HG03571 (cell line): ENCODE results near the gene NRTN.
"Not testable (repeated sequence)": the region's sequence is repeated elsewhere in the genome, so short reads cannot be mapped to it uniquely, and the experiment has no call there.

Experiments used
- ATAC-seq: cut with Tn5 transposase; IDR thresholded peaks from one replicate; pipeline ENCODE4 v1.9.1; 2021; ENCODE audit not compliant: unreplicated experiment

The NRTN gene, protein sequence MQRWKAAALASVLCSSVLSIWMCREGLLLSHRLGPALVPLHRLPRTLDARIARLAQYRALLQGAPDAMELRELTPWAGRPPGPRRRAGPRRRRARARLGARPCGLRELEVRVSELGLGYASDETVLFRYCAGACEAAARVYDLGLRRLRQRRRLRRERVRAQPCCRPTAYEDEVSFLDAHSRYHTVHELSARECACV

DNA sequence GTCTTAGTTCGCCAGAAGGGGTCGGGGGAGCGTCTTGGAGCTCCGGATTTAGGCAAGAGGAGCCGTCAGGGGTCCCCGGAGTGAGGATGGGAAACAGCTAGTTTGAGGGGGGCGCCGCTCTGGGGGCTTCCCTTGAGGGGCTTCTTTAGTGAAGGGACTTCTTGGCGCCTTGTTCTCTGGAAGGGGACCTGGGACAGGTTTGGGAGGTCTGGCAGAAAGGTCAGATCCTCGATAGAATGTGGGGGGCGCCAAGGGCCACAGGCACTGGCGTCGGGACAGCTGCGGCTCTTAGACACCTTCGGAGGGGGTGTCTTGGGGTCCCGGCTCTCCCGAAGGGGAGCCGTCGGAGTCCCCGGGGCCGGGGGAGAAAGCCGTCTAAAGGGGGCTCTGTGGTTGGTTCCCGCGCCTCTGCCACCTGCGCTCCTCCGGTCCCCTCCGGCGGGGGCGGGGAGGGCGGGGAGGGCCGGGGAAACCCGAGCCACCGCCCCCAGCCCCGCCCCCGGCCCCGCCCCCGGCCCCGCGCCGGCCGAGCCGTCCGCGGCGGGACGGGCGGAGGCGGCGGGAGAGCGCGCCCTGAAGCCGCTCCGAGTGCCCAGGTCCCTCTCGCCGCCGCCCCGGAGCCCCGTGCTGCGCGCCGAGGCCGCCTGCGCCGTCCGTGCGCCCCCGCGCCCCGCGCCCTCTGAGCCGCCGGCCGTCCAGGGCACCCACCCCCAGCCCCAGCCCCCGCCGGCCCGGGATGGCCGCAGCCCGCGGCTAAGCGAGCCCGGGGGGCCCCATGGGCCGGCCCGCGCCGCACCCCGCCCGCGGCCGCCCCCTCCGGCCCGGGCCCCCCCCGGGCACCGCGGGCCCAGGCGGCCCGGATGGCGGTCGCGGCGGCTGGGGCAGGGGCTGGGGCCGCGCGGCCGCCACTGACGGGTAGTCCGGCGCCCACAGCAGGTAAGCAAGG lies at the start of gene NRTN:
Gene NRTN, plus strand, starts transcription at position 552 of the 946 bp plus-strand sequence. CDS start 19,099 bp downstream, outside the sequence.
- ATAC-seq: no peak

DNA sequence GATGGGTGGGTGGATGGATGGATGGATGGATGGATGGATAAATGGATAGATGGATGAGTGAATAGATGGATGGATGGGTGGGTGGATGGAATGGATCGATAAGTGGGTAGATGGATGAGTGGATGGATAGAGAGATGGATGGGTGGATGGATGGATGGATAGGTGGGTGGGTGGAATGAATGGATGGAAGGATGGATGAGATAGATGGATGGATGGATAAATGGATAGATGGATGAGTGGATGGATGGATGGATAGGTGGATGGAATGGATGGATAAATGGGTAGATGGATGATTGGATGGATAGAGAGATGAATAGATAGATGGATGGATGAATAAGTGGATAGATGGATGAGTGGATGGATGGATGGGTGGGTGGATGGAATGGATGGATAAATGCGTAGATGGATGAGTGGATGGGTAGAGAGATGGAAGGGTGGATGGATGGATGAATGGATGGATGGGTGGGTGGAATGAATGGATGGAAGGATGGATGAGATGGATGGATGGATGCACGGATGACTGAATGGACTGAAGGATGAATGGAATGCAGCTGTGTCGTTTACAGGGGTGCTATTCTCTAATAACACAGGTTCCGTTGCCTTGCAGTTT lies 42.2 kb upstream of the NRTN start:
- no peak for ATAC-seq

DNA sequence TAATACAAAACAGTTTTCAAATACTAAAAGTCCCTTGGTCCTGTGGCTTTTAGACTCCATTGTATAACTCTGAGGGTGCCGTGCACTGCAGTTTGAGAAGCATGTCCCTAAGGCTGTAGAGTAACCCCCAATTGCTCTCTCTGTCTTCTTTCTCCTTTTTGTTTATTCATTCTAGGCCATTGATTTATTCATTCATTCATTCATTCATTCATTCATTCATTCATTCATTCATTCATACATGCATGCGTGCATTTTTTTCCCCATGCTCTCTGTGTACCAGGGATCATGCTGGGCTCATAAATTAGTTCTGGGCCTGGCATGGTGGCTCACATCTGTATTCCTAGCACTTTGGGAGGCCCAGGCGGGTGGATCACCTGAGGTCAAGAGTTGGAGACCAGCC lies 39.6 kb upstream of the NRTN start:
- no peak for ATAC-seq

DNA sequence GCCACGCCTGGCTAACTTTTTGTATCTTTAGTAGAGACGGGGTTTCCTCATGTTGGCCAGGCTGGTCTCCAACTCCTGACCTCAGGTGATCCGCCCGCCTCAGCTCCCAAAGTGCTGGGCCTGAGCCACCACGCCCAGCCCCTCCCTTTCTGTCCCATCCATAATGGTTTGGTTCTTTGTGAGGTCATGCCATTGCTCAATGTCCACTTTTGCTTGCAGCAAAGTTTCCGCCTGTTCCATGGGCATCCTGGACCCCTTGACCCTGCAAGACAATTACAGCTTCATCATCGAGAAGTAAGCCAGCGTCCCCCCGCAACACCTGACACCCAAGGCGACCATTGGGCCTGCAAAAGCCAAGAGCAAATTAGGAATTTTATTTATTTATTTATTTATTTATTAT lies 36.9 kb upstream of the NRTN start:
- no peak for ATAC-seq

DNA sequence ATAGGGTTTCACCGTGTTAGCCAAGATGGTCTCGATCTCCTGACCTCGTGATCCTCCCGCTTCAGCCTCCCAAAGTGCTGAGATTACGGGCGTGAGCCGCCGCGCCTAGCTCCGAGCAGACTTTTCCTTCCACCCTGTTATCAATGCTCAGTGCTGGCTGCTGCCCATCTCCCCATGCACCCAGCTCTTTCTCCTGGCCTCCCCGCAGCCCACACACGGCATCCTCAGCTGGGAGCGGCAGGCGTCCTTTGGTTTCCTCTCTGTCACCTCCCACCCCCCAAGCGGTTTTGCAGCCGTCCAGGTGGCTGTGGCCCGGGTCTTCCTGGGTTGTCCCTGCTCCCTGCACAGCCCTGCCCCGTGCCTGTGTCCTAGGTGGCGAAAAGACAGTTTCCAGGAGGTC lies 32.5 kb upstream of the NRTN start:
- ATAC-seq: no peak

DNA sequence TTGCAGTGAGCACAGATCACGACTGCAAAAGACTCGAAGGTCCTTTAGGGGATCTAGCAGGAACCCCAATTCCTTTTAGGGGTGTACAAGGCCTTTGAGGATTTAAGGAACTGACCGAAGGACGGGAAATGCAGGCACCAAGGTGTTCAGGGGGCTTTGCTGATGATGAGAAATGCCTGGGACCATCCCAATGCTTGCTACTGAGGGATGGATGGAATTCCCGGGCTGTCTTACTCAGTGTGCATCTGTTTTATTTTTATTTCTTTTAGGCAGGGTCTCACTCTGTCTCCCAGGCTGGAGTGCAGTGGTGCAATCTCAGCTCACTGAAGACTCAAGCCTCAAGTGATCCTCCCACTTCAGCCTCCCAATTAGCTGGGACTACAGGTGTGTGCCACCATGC lies 31.6 kb upstream of the NRTN start:
- ATAC-seq: no peak

DNA sequence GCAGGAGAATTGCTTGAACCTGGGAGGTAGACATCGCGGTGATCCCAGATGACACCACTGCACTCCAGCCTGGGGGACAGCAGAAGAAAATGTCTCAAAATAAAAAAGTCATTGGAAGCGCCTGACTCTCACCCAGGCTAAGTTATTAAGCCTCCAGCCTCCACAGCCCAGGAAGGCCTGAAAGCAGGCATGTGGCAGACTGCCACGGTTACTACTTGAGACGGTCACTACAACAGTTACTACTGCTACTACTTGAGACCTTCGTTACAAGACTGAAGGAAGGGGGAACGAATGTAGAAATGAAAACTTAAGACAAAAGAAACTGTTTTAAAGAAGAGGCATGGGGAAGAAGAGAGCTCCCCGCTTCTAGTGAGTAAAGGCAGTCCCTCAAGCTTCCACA lies 29.9 kb upstream of the NRTN start:
- ATAC-seq: no peak

DNA sequence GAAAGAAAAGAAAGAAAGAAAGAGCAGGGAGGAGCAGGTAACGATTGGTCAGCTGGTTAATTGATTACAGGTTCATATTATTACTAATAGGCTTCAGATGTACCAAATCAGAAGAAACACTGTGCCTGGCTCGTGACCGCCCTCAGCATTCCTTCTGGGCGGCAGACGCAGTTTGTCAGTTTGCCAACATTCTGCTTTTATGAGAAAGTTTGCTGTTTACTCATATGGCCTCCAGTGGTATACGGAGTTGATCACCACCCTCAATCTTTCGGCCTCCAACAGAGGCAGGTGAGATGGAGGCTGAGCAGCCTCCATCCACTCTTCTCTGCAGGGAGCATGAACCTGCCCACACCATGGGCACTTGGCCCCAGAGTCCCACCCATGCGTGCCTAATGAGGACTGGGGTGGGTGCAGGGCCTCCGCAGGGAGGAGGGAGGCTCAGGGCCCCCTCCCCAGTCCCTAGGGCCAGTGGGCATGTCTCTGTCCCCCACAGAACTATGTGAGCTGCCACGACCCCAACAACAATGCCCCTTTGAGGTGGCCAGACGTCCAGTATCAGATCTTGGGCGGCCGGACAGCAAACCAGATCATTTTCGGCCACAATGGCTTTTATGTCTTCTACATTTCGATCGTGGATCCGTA lies 29.1 kb upstream of the NRTN start:
- ATAC-seq: no peak

DNA sequence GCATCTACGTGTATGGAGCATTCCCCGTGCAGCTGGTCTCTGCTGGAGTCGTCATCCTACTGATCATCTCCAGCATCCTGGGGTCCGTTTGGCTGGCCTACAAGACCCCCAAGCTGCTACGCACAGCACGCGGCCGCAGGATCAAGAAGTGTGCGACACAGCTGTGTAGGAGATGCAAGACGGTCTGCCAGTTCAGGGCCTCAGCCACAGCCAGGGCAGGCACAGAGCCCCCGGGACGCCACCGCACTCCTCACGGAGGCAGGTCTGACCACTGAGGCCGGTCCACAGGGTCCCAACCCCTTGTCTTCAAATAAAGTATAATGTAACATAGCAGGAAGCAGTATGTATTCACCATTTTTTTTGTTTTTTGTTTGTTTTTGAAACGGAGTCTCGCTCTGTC lies 26.5 kb upstream of the NRTN start:
- no peak for ATAC-seq

DNA sequence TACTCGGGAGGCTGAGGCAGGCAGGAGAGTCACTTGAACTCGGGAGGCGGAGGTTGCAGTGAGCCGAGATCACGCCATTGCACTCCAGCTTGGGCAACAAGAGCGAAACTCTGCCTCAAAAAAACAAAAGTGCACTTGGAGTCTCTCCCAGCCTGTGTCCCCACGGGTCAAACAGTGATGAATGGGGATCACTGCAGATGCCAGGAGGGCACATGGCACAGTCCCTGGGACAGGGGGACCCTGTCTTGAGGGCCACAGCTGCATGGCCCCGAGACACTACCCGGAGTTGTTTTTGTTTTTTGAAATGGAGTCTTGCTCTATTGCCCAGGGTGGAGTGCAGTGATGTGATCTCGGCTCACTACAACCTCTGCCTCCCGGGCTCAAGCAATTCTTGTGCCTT lies 24.0 kb upstream of the NRTN start:
- ATAC-seq: not testable (repeated sequence)

DNA sequence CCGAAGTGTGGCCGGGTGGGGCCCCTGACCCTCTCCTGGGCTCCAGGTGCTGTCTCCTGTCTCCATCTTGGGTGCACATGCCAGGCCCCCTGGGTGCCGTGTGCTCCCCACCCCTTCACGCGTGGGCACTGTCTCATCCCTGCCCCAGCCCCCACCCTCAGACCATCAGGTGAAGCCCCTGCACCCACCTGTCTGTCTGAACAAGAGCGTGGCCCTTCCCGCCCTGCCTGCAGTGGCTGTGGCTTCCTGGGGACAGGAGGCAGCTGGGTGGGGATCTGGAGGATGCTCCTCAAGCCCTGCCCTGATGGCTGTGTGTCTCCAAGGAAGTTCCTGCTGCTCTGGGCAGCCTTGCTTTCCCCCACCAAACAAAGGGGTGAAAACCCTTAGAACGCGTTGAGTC lies 22.5 kb upstream of the NRTN start:
- no peak for ATAC-seq

DNA sequence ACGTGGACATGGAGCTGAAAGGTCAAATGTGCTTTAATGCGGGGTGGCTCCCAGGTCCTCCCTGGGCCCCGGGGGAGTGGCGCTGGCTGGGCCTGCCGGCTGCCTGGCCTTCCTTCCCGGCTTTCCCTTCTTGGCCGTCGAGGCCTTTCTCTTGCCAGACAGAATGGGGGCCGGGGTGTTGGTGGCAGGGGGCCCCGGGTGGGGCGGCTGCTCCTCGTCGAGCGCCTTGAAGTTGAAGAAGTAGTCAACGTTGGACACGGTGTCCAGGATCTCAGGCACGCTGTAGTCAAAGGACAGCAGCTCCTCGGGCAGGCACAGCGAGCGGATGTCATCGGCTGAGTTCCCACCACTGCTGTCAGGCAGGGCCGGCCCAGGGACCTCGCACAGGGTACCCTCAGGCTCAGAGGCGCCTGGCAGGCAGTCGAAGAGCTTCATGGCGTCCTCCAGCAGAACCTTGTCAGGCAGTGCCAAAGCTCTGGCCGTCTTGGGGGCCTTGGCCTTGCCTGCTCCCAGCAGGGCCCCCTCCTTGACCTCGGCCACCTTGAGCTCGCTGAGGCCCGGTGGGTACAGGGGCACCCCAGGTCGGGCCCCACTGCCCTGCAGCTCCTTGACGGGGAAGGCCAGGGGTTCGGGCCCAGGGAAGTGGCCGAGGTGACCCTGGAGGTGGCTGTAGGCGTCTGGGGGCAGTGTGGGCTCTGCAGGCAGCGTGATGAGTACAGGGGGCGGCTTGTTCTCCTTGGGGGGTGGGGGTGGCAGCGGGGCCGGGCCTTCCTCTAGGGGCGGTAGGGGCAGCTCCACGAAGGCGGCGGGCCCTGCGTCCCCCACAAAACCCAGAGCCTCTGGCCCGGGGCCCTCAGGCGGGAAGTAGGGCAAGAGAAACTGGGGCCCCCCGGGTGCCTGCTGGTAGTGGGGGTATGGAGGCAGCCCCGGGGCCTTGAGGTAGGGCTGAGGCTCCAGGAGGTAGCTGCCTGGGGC lies 21.6 kb upstream of the NRTN start:
- ATAC-seq: no peak

DNA sequence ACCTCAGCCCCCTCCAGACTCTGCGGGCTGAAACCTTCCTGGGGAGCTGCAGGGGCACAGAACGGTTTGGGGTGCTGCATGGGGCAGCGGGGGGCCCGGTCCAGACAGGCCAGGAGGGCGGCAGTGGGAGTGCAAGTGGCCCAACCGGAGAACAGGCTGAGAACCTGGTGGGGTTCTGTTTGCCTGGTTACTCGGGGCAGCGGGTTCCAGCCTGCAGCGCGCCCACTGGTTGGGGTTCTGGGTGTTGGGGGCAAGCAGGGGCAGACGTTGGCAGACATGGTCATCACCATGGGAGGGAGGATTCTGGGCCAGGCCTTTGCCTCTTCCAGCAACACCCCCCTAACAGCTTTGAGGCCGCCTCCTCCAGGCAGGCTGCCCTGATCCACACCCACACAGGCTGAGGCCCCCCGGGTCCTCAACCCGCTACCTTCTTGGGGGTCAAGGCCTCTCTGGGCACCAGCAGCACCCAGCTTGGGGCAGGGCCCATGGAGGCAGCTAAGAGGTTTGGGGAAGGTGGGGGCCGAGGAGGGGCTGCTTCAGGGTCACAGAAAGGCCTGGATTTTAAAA lies 20.2 kb upstream of the NRTN start, which contains the start of gene PRR22:
Gene PRR22, minus strand, starts transcription at position 166 of the 567 bp plus-strand sequence. Its CDS starts 86 bp downstream, at position 80.
- no peak for ATAC-seq

DNA sequence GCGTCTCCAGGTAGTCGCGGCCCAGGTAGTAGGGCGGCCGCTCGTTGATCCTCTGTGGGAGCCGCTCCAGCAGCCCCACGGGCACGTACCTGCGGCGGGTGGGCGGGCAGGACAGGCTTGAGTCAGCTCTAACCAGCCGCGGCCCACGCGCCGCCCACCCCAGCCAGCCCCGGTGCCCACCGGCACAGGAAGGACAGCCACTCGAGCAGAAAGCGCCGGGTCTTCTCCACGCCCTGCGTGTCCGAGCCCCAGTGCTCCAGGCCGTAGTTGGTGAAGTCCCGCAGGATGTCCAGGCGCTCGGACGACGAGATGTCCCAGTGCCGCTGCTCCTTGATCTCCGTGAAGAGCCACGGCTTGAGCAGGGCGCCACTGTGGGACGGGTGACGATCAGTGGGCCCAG lies 19.4 kb upstream of the NRTN start:
- no peak for ATAC-seq

DNA sequence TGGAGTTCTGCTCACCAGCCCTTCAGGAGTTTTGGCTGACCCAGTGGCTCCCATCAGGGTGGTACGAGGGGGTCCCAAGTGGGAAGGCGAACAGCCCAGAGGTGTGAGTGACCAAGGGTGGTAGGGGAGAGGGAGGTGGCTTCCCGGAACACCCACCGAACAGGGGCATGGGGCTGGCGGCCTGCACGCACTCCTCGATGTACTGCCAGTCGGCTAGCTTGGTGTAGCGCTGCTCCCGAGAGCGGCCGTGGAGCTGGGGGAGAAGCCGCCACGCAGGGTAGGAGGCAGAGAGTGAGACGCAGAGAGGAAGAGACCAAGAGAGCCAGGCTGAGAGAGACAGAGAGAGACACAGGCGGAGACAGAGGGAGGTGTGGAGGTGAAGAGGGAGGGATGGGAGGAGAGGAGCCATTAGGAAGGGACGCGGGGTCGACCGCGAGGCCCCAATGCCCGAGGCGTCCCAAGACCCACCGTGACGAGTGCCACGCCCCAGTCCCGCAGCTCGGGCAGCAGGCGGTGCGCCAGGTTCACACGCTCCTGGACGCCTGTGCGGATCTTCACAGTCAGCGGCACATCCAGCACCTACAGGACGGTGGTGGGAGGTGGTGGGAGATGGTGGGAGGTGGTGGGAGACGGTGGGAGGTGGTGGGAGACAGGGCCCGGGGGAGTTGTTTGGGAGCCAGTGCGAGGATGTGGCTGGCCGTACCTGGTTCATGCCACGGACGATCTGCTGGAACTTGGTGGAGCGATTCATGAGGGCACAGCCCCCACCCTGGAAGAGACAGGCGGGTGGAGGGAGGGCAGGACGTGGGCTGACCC lies 18.1 kb upstream of the NRTN start:
- ATAC-seq: no peak

DNA sequence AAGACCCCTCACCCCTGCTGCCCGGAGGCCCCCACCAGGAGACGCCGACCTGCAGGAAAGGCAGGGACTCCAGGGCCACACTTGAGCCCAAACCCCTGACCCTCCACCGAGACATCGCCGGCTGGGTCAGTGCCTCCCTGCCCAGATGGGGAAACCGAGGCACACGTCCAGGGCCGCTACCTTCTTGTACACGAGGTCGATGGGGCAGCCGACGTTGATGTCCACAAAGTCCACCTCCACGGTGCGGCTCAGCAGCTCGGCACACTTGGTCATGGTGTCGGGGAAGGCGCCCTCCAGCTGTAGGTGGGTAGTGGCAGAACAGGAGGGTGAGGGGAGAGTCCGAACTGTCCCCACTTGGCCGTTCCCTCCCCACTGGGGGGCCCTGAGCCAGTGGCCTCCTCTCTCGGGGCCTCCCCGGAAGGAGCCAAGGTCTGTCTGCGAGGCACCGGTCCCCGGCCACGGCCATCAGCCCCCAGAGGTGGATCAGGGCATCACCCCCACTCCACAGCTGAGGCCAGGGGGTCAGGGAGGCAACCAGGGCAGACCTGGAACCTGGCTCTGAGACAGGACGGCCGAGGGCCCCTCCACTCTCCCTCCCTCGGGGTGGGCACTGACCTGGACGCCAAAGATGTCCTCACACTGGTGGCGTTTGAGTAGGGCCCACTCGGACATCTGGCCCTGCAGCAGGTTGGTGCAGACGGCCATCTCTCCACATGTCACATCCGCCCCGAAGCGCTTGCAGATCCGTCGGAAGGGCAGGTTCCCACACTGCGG lies 17.3 kb upstream of the NRTN start:
- ATAC-seq: no peak

DNA sequence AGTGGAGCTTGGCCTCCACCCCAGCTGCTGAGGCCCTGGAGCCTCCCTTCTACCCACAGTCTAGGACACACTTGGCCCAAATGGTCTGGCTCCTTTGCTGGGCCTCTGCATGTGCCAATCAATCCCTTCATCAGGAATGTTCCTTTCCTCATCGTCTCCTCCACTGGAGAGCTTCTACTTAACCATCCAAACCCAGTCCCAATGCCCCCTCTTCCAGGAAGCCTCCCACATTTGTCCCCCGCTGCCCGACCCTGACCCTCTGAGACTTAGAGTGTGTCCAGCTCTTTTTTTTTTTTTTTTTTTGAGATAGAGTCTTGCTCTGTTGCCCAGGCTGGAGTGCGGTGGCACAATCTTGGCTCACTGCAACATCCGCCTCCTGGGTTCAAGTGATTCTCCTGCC lies 16.4 kb upstream of the NRTN start:
- no peak for ATAC-seq

DNA sequence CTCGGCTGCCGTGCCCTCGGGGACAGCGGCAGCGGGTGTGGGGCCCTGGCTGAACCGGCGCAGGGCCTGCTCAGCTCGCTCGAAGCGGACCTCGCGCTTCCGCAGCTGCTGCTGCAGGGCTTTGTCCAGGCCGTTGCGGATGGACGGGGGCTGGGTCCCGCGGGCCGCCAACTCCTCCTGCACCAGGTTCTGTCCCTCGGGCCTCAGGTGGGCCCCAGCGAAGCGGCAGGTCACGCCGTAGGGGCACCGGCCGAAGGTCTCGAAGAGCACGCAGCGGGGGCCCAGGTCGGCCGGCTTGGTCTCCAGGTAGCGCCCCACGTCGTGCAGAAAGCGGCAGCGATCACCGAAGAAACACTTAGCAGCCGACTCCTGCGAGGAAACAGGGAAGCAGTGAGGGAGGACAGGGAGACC lies 15.5 kb upstream of the NRTN start:
- no peak for ATAC-seq
